Measurements from ENCODE around the gene CELF2.

GRCh38 chr10:11017000-11017569, 587 bp upstream of the CELF2 start:
- TF ChIP-seq, protein P1, sequence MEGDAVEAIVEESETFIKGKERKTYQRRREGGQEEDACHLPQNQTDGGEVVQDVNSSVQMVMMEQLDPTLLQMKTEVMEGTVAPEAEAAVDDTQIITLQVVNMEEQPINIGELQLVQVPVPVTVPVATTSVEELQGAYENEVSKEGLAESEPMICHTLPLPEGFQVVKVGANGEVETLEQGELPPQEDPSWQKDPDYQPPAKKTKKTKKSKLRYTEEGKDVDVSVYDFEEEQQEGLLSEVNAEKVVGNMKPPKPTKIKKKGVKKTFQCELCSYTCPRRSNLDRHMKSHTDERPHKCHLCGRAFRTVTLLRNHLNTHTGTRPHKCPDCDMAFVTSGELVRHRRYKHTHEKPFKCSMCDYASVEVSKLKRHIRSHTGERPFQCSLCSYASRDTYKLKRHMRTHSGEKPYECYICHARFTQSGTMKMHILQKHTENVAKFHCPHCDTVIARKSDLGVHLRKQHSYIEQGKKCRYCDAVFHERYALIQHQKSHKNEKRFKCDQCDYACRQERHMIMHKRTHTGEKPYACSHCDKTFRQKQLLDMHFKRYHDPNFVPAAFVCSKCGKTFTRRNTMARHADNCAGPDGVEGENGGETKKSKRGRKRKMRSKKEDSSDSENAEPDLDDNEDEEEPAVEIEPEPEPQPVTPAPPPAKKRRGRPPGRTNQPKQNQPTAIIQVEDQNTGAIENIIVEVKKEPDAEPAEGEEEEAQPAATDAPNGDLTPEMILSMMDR (conservative IDR thresholded peaks at IDR 0.05): no peak
- no peak for TF ChIP-seq ZFX (IDR thresholded peaks at IDR 0.05)
